HepG2 (cell line): ENCODE measurements around the gene KIF2C. TPM values are rescaled to one million over a fixed set of nuclear protein-coding genes. Genes with fewer than 3 reads are reported as not detected.

ENCODE experiments used
- EEA1 ChIP-seq: sonication (generic); formaldehyde crosslinking; IDR thresholded peaks from 2 replicates; pipeline ENCODE4 v1.5.1; 2020; ENCODE audit warnings: mild to moderate bottlenecking, missing genetic modification reagents, borderline replicate concordance
- FOXM1 ChIP-seq: sonication (generic); formaldehyde crosslinking; IDR thresholded peaks from 2 replicates; pipeline ENCODE4 v1.5.0; 2020; ENCODE audit warnings: missing genetic modification reagents
- HES4 ChIP-seq: sonication (generic); formaldehyde crosslinking; IDR thresholded peaks from 2 replicates; pipeline ENCODE4 v1.9.0; 2021; ENCODE audit warnings: mild to moderate bottlenecking, missing genetic modification reagents, borderline replicate concordance
- ISX ChIP-seq: sonication (generic); formaldehyde crosslinking; conservative IDR thresholded peaks from 2 replicates; pipeline ENCODE4 v1.5.0; 2020; ENCODE audit warnings: missing genetic modification reagents
- KMT2B ChIP-seq: IDR thresholded peaks from 2 replicates; pipeline ENCODE4 v1.6.1; 2016; ENCODE audit warnings: missing genetic modification reagents, missing compliant biosample characterization
- NR3C1 ChIP-seq: sonication (generic); formaldehyde crosslinking; IDR thresholded peaks from 2 replicates; pipeline ENCODE4 v1.4.0; 2020; ENCODE audit warnings: missing genetic modification reagents
- ZBTB7B ChIP-seq: sonication (generic); formaldehyde crosslinking; IDR thresholded peaks from 2 replicates; pipeline ENCODE4 v1.4.0; 2020; ENCODE audit warnings: missing genetic modification reagents
- ZC3H4 ChIP-seq: sonication (generic); formaldehyde crosslinking; IDR thresholded peaks from 2 replicates; pipeline ENCODE4 v1.4.0; 2020; ENCODE audit warnings: missing genetic modification reagents, borderline replicate concordance
- ZNF225 ChIP-seq: sonication (generic); formaldehyde crosslinking; IDR thresholded peaks from 2 replicates; pipeline ENCODE4 v1.4.0; 2020; ENCODE audit warnings: mild to moderate bottlenecking, missing genetic modification reagents
- ZNF292 ChIP-seq: sonication (generic); formaldehyde crosslinking; IDR thresholded peaks from 2 replicates; pipeline ENCODE4 v1.8.1; 2022; ENCODE audit warnings: mild to moderate bottlenecking, low read depth, missing genetic modification reagents, borderline replicate concordance
- ZNF75D ChIP-seq: sonication (generic); formaldehyde crosslinking; IDR thresholded peaks from 2 replicates; pipeline ENCODE4 v1.8.1; 2023; ENCODE audit warnings: missing genetic modification reagents, mild to moderate bottlenecking, borderline replicate concordance
- ZNF790 ChIP-seq: sonication (generic); formaldehyde crosslinking; IDR thresholded peaks from 2 replicates; pipeline ENCODE4 v1.8.0; 2022; ENCODE audit warnings: missing genetic modification reagents, mild to moderate bottlenecking, borderline replicate concordance
- polyA plus RNA-seq, 8 experiments: library from polyadenylated mRNA; depleted of rRNA in 3 of 8; stranded (reverse) in 7 of 8; unstranded in 1 of 8; fragments of >200 nt; fragmentation: Illumina TruSeq in 4 of 8; extraction: Trizol in 4 of 8; gene quantifications; 2 replicates each; pipeline versions ENCODE4 v1.2.1 to v1.2.3, GENCODE V29; 2011 to 2016; ENCODE audit warnings: low read depth in 4 of 8, missing spikeins in 1 of 8, mixed read lengths in 1 of 8; ENCODE audit not compliant: insufficient read depth in 1 of 8
- total RNA-seq, 5 experiments: library from RNA; depleted of rRNA; stranded (reverse); fragments of >200 nt; fragmentation: Illumina TruSeq; extraction: Trizol; gene quantifications; 2 replicates each; pipeline ENCODE4 v1.2.3, GENCODE V29; 2016; ENCODE audit warnings: low read depth in 1 of 5
- TF ChIP-seq, protein P1 (sequence below): sonication (generic); formaldehyde crosslinking; IDR thresholded peaks from 2 replicates; pipeline ENCODE4 v1.4.0; 2020; ENCODE audit warnings: missing genetic modification reagents, borderline replicate concordance
- TF ChIP-seq, protein P2 (sequence below): sonication (generic); formaldehyde crosslinking; IDR thresholded peaks from 2 replicates; pipeline ENCODE4 v1.4.0; 2020; ENCODE audit warnings: missing genetic modification reagents
- TF ChIP-seq, protein P3 (sequence below): sonication (generic); formaldehyde crosslinking; IDR thresholded peaks from 2 replicates; pipeline ENCODE4 v1.5.0; 2020; ENCODE audit warnings: mild to moderate bottlenecking, missing genetic modification reagents, moderate library complexity
- TF ChIP-seq, protein P4 (sequence below): sonication (generic); formaldehyde crosslinking; IDR thresholded peaks from 2 replicates; pipeline ENCODE4 v1.8.0; 2022; ENCODE audit warnings: missing genetic modification reagents, mild to moderate bottlenecking, inconsistent platforms, borderline replicate concordance
- TF ChIP-seq, protein P5 (sequence below): sonication (generic); formaldehyde crosslinking; IDR thresholded peaks from 2 replicates; pipeline ENCODE4 v1.4.0; 2020; ENCODE audit warnings: mild to moderate bottlenecking, missing genetic modification reagents
- TF ChIP-seq, protein P6 (sequence below): sonication (generic); formaldehyde crosslinking; IDR thresholded peaks from 2 replicates; pipeline ENCODE4 v1.8.0; 2022; ENCODE audit warnings: missing genetic modification reagents, low read depth, mild to moderate bottlenecking, borderline replicate concordance
- TF ChIP-seq, protein P7 (sequence below): sonication (generic); formaldehyde crosslinking; IDR thresholded peaks from 2 replicates; pipeline ENCODE4 v1.5.0; 2020; ENCODE audit warnings: missing genetic modification reagents

Gene KIF2C
- total and polyA plus RNA-seq, 2 of the 13 experiments (the other 11 are each of a cell fraction or from before 2014, with no cell fraction given), result 29.7 to 53.7 TPM

DNA sequence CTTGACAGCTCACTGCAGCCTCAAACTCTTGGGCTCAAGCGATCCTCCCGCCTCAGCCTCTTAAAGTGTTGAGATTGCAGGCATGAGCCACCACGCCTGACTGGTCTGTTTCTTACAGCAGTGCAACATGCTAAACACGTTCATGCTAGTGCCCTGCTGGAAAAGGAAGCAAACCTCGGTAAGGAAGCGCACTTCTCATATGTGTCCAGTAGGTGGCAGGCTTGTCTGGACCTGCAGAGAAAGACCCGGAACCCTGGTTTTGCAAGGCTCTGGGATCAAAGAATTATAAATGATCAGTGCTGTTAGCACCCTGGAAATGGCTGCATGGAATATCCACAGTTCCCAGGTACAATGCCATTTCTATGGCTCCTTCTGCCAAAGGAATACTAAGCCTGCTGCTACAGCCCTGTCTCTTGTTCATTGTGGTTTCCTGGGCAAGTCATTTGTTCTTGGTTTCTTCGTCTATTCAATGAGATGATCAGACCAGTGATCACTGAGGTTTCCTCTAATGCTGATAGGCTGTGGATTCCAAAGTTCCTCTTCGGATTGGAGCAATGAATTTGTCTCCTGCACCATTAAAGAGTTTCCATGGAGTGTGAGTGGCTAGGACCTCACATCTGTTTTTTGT lies 24.6 kb upstream of the KIF2C start (continued):
- TF ChIP-seq, protein P1, sequence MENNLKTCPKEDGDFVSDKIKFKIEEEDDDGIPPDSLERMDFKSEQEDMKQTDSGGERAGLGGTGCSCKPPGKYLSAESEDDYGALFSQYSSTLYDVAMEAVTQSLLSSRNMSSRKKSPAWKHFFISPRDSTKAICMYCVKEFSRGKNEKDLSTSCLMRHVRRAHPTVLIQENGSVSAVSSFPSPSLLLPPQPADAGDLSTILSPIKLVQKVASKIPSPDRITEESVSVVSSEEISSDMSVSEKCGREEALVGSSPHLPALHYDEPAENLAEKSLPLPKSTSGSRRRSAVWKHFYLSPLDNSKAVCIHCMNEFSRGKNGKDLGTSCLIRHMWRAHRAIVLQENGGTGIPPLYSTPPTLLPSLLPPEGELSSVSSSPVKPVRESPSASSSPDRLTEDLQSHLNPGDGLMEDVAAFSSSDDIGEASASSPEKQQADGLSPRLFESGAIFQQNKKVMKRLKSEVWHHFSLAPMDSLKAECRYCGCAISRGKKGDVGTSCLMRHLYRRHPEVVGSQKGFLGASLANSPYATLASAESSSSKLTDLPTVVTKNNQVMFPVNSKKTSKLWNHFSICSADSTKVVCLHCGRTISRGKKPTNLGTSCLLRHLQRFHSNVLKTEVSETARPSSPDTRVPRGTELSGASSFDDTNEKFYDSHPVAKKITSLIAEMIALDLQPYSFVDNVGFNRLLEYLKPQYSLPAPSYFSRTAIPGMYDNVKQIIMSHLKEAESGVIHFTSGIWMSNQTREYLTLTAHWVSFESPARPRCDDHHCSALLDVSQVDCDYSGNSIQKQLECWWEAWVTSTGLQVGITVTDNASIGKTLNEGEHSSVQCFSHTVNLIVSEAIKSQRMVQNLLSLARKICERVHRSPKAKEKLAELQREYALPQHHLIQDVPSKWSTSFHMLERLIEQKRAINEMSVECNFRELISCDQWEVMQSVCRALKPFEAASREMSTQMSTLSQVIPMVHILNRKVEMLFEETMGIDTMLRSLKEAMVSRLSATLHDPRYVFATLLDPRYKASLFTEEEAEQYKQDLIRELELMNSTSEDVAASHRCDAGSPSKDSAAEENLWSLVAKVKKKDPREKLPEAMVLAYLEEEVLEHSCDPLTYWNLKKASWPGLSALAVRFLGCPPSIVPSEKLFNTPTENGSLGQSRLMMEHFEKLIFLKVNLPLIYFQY (CRISPR knock-in tag), result no peak
- TF ChIP-seq, protein P2, sequence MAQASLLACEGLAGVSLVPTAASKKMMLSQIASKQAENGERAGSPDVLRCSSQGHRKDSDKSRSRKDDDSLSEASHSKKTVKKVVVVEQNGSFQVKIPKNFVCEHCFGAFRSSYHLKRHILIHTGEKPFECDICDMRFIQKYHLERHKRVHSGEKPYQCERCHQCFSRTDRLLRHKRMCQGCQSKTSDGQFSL (CRISPR knock-in tag), result no peak
- TF ChIP-seq, protein P3, sequence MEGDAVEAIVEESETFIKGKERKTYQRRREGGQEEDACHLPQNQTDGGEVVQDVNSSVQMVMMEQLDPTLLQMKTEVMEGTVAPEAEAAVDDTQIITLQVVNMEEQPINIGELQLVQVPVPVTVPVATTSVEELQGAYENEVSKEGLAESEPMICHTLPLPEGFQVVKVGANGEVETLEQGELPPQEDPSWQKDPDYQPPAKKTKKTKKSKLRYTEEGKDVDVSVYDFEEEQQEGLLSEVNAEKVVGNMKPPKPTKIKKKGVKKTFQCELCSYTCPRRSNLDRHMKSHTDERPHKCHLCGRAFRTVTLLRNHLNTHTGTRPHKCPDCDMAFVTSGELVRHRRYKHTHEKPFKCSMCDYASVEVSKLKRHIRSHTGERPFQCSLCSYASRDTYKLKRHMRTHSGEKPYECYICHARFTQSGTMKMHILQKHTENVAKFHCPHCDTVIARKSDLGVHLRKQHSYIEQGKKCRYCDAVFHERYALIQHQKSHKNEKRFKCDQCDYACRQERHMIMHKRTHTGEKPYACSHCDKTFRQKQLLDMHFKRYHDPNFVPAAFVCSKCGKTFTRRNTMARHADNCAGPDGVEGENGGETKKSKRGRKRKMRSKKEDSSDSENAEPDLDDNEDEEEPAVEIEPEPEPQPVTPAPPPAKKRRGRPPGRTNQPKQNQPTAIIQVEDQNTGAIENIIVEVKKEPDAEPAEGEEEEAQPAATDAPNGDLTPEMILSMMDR, result peak; percentile 90
- TF ChIP-seq, protein P4, sequence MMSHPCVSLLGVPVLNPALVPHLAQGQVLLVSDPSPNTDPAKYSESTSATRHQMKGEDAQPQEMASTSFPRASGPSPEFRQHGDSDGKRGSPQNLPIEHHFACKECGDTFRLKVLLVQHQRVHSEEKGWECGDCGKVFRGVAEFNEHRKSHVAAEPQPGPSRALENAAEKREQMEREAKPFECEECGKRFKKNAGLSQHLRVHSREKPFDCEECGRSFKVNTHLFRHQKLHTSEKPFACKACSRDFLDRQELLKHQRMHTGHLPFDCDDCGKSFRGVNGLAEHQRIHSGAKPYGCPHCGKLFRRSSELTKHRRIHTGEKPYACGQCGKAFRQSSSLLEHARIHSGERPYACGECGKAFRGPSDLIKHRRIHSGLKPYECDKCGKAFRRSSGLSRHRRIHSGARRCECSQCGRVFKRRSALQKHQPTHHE, result no peak
- TF ChIP-seq ZBTB7B (CRISPR knock-in tag) (no peak), ZC3H4 (CRISPR knock-in tag) (no peak), ZNF75D (CRISPR knock-in tag) (no peak), KMT2B (CRISPR knock-in tag) (no peak), ZNF292 (no peak), EEA1 (CRISPR knock-in tag) (no peak), NR3C1 (CRISPR knock-in tag) (no peak), HES4 (CRISPR knock-in tag) (no peak), ZNF790 (CRISPR knock-in tag) (no peak), ZNF225 (CRISPR knock-in tag) (no peak), ISX (no peak), FOXM1 (CRISPR knock-in tag) (no peak)
- TF ChIP-seq, protein P5, sequence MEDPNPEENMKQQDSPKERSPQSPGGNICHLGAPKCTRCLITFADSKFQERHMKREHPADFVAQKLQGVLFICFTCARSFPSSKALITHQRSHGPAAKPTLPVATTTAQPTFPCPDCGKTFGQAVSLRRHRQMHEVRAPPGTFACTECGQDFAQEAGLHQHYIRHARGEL (CRISPR knock-in tag), result no peak
- TF ChIP-seq, protein P6, sequence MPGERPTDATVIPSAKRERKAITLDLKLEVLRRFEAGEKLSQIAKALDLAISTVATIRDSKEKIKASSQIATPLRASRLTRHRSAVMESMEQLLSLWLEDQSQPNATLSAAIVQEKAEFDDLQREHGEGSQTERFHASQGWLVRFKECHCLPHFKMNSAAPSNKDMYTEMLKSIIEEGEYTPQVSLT (CRISPR knock-in tag), result no peak
- TF ChIP-seq, protein P7, sequence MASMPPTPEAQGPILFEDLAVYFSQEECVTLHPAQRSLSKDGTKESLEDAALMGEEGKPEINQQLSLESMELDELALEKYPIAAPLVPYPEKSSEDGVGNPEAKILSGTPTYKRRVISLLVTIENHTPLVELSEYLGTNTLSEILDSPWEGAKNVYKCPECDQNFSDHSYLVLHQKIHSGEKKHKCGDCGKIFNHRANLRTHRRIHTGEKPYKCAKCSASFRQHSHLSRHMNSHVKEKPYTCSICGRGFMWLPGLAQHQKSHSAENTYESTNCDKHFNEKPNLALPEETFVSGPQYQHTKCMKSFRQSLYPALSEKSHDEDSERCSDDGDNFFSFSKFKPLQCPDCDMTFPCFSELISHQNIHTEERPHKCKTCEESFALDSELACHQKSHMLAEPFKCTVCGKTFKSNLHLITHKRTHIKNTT (CRISPR knock-in tag), result no peak
